Esophagus (tissue), 2 donors: ENCODE data around the gene ANLN. TPM values are rescaled to one million over a fixed set of nuclear protein-coding genes. Genes with fewer than 3 reads are reported as not detected.
"Not testable (repeated sequence)": the region's sequence is repeated elsewhere in the genome, so short reads cannot be mapped to it uniquely, and the experiment has no call there.

Experiments
- H3K27ac ChIP-seq, 2 donors: one replicate each; pipeline ENCODE4 v1.5.1; 2013; ENCODE audit warnings: low read depth in 2 of 2, mild to moderate bottlenecking in 2 of 2, inconsistent platforms in 1 of 2, low read length in 1 of 2, moderate library complexity in 1 of 2
- H3K27me3 ChIP-seq, 2 donors: one replicate each; pipeline ENCODE4 v1.6.1; 2013; ENCODE audit warnings: low read length in 2 of 2, control low read depth in 1 of 2, mild to moderate bottlenecking in 1 of 2; ENCODE audit not compliant: insufficient read depth in 2 of 2, control insufficient read depth in 1 of 2
- H3K36me3 ChIP-seq, 2 donors: one replicate each; pipeline ENCODE4 v1.6.1; 2013; ENCODE audit warnings: low read length in 1 of 2; ENCODE audit not compliant: control insufficient read depth in 2 of 2, insufficient read depth in 2 of 2
- H3K4me1 ChIP-seq, 2 donors: one replicate each; pipeline ENCODE4 v1.6.1; 2013; ENCODE audit warnings: low read length in 1 of 2; ENCODE audit not compliant: control insufficient read depth in 2 of 2, insufficient read depth in 2 of 2
- H3K4me3 ChIP-seq, 2 donors: one replicate each; pipeline ENCODE4 v1.5.1; 2013; ENCODE audit warnings: low read length in 2 of 2, mild to moderate bottlenecking in 2 of 2, low read depth in 1 of 2, moderate library complexity in 1 of 2
- H3K9me3 ChIP-seq, 2 donors: one replicate each; pipeline ENCODE4 v1.6.1; 2013; ENCODE audit warnings: mild to moderate bottlenecking in 2 of 2, low read depth in 1 of 2, low read length in 1 of 2, moderate library complexity in 1 of 2; ENCODE audit not compliant: control insufficient read depth in 2 of 2, insufficient read depth in 1 of 2
- WGBS, 2 donors: extraction: QIAGEN DNeasy Blood & Tissue Kit; methylation state at CpG; one replicate each; pipeline ENCODE4 v1.1.7; 2013; 5-methylcytosine and 5-hydroxymethylcytosine counted together
- polyA plus RNA-seq, 2 donors: library from polyadenylated mRNA; stranded (reverse); fragments of 200-250 nt; gene quantifications; one replicate each; pipeline ENCODE4 v1.2.3, GENCODE V29; 2013
- donor health status: healthy with polysubstance abuse.
- donor health status: Bipolar disorder and iron deficiency.

Gene ANLN
- polyA plus RNA-seq, 2 donors: 11.2 to 16.0 TPM

GRCh38 chr7:36484265-36484664 lies 94.6 kb downstream of the ANLN start:
- no peaks in the 10 kb centered on the region for H3K27me3 ChIP-seq

GRCh38 chr7:36486336-36486735 lies 96.7 kb downstream of the ANLN start:
- Histone ChIP-seq H3K9me3 (no peaks in the 10 kb centered on the region), H3K4me3 (no peak overlapping the region), H3K4me1 (no peaks in the 10 kb centered on the region), H3K27me3 (no peaks in the 10 kb centered on the region), H3K27ac (no peak overlapping the region), H3K36me3 (no peaks in the 10 kb centered on the region)
- 72 to 76% methylated on average over 4 of the region's 4 CpGs for WGBS, 2 donors

More at GRCh38 chr7:36484265-36484664, 94.6 kb downstream of the ANLN start:
- WGBS, 2 donors: 69 to 78% methylated on average over 8 of the region's 8 CpGs
- no peaks in the 10 kb centered on the region for H3K36me3 ChIP-seq
- H3K9me3 ChIP-seq: no peaks in the 10 kb centered on the region
- no peaks in the 10 kb centered on the region for H3K4me1 ChIP-seq
- no peak overlapping the region for H3K27ac ChIP-seq
- no peak overlapping the region for H3K4me3 ChIP-seq

GRCh38 chr7:36487756-36488336 lies 98.2 kb downstream of the ANLN start:
- no peak overlapping the region for H3K27ac ChIP-seq
- no peaks in the 10 kb centered on the region for H3K4me1 ChIP-seq
- H3K27me3 ChIP-seq: no peaks in the 10 kb centered on the region
- no peak overlapping the region for H3K4me3 ChIP-seq
- H3K9me3 ChIP-seq: no peaks in the 10 kb centered on the region
- 30 to 33% methylated on average over 4 of the region's 4 CpGs for WGBS, 2 donors
- no peaks in the 10 kb centered on the region for H3K36me3 ChIP-seq

GRCh38 chr7:36488672-36489071 lies 99.0 kb downstream of the ANLN start:
- H3K27me3 ChIP-seq, H3K4me1 ChIP-seq, H3K9me3 ChIP-seq, H3K36me3 ChIP-seq, H3K4me3 ChIP-seq, H3K27ac ChIP-seq: not testable (repeated sequence)
- 92 to 96% methylated on average over 5 of the region's 5 CpGs for WGBS, 2 donors

- Histone ChIP-seq H3K27ac (no peak overlapping the region), H3K36me3 (no peaks in the 10 kb centered on the region), H3K4me3 (no peak overlapping the region), H3K9me3 (no peaks in the 10 kb centered on the region), H3K4me1 (no peaks in the 10 kb centered on the region), H3K27me3 (no peaks in the 10 kb centered on the region)
- 39 to 56% methylated on average over 3 of the region's 3 CpGs for WGBS, 2 donors
Measured at GRCh38 chr7:36490419-36490830, 100.8 kb downstream of the ANLN start.

GRCh38 chr7:36491317-36491716 lies 101.7 kb downstream of the ANLN start:
- 92% methylated on average over 3 of the region's 3 CpGs for WGBS, 2 donors
- H3K27ac ChIP-seq: no peak overlapping the region
- no peaks in the 10 kb centered on the region for H3K27me3 ChIP-seq
- H3K9me3 ChIP-seq: no peaks in the 10 kb centered on the region
- H3K4me1 ChIP-seq: no peaks in the 10 kb centered on the region
- no peak overlapping the region for H3K4me3 ChIP-seq
- H3K36me3 ChIP-seq: no peaks in the 10 kb centered on the region

GRCh38 chr7:36496576-36496975 lies 106.9 kb downstream of the ANLN start:
- no peaks in the 10 kb centered on the region for H3K27me3 ChIP-seq
- no peak overlapping the region for H3K4me3 ChIP-seq
- H3K36me3 ChIP-seq: no peaks in the 10 kb centered on the region
- peaks cover 0 to 2% of the 10 kb centered on the region in 2 donors for H3K4me1 ChIP-seq
- H3K9me3 ChIP-seq: no peaks in the 10 kb centered on the region
- peak overlapping the region in 1 of 2 donors; percentile 49 for H3K27ac ChIP-seq
- 76 to 77% methylated on average over 6 of the region's 6 CpGs for WGBS, 2 donors

GRCh38 chr7:36497176-36497575 lies 107.5 kb downstream of the ANLN start:
- H3K9me3 ChIP-seq, H3K27me3 ChIP-seq, H3K36me3 ChIP-seq, H3K4me3 ChIP-seq, H3K4me1 ChIP-seq: not testable (repeated sequence)
- 55 to 63% methylated on average over 6 of the region's 6 CpGs for WGBS, 2 donors
- peak overlapping the region in 1 of 2 donors; percentile 44 for H3K27ac ChIP-seq

- H3K27me3 ChIP-seq: no peaks in the 10 kb centered on the region
- no peaks in the 10 kb centered on the region for H3K36me3 ChIP-seq
- peak overlapping the region; percentile 34 to 56 for H3K27ac ChIP-seq
- 29 to 32% methylated on average over 4 of the region's 4 CpGs for WGBS, 2 donors
- H3K4me1 ChIP-seq: peaks cover 0 to 2% of the 10 kb centered on the region in 2 donors
- H3K4me3 ChIP-seq: no peak overlapping the region
- H3K9me3 ChIP-seq: no peaks in the 10 kb centered on the region
Measured at GRCh38 chr7:36497775-36498174, 108.1 kb downstream of the ANLN start.
